Hepatocyte (in vitro differentiated cells): ENCODE results near the gene TBC1D4. TPM values are rescaled to one million over a fixed set of nuclear protein-coding genes. Genes with fewer than 3 reads are reported as not detected.

ENCODE experiments used
- DNase-seq: peaks from one replicate; pipeline ENCODE4 v3.0.0-alpha.2; 2016; ENCODE audit warnings: low spot score
- H2AFZ ChIP-seq: fragments of 200-600 bp; sonication (generic); 2 replicates; pipeline ENCODE4 v1.6.0; 2016; ENCODE audit warnings: antibody characterized with exemption, mild to moderate bottlenecking
- H3K27ac ChIP-seq: fragments of 200-600 bp; sonication (generic); 2 replicates; pipeline ENCODE4 v1.5.1; 2016; ENCODE audit warnings: mild to moderate bottlenecking
- H3K27me3 ChIP-seq: fragments of 200-600 bp; sonication (generic); 2 replicates; pipeline ENCODE4 v1.6.1; 2016
- H3K36me3 ChIP-seq: fragments of 200-600 bp; sonication (generic); replicated peaks from 2 replicates; pipeline ENCODE4 v1.5.1; 2016; ENCODE audit warnings: low read depth; ENCODE audit not compliant: insufficient read depth
- H3K4me1 ChIP-seq: fragments of 200-600 bp; sonication (generic); 2 replicates; pipeline ENCODE4 v1.5.1; 2016; ENCODE audit warnings: mild to moderate bottlenecking, moderate library complexity; ENCODE audit not compliant: insufficient read depth
- H3K4me2 ChIP-seq: fragments of 200-600 bp; sonication (generic); 2 replicates; pipeline ENCODE4 v1.6.0; 2016
- H3K4me3 ChIP-seq: fragments of 200-600 bp; sonication (generic); 2 replicates; pipeline ENCODE4 v1.5.1; 2016; ENCODE audit warnings: mild to moderate bottlenecking
- H3K79me2 ChIP-seq: fragments of 200-600 bp; sonication (generic); 2 replicates; pipeline ENCODE4 v1.6.0; 2017; ENCODE audit warnings: mild to moderate bottlenecking
- H3K9me2 ChIP-seq: fragments of 200-600 bp; sonication (generic); replicated peaks from 2 replicates; pipeline ENCODE4 v1.6.0; 2017; ENCODE audit warnings: mild to moderate bottlenecking; ENCODE audit not compliant: insufficient read depth
- H3K9me3 ChIP-seq: fragments of 200-600 bp; sonication (generic); 2 replicates; pipeline ENCODE4 v1.5.1; 2016; ENCODE audit warnings: low read depth, mild to moderate bottlenecking
- H4K20me1 ChIP-seq: fragments of 200-600 bp; sonication (generic); 2 replicates; pipeline ENCODE4 v1.6.0; 2016; ENCODE audit warnings: mild to moderate bottlenecking; ENCODE audit not compliant: insufficient read depth, poor library complexity, severe bottlenecking
- CTCF ChIP-seq: fragments of 200-600 bp; sonication (generic); IDR thresholded peaks from 2 replicates; pipeline ENCODE4 v1.5.1; 2016; ENCODE audit warnings: antibody characterized with exemption, mild to moderate bottlenecking; ENCODE audit not compliant: poor library complexity
- EZH2 ChIP-seq: fragments of 200-600 bp; sonication (generic); IDR thresholded peaks from 2 replicates; pipeline ENCODE4 v1.6.1; 2016; ENCODE audit warnings: antibody characterized with exemption, mild to moderate bottlenecking, borderline replicate concordance
- EZH2phosphoT487 ChIP-seq: fragments of 200-600 bp; sonication (generic); IDR thresholded peaks from one replicate; pipeline ENCODE4 v1.6.1; 2018; ENCODE audit warnings: antibody characterized with exemption, mild to moderate bottlenecking, low read depth, moderate library complexity; ENCODE audit not compliant: unreplicated experiment, severe bottlenecking
- WGBS: methylation state at CpG from one replicate; pipeline ENCODE4 v1.1.6; 2016; ENCODE audit warnings: low lambda C conversion rate; ENCODE audit errors: missing lambda C conversion rate; 5-methylcytosine and 5-hydroxymethylcytosine counted together
- polyA plus RNA-seq: library from polyadenylated mRNA; unstranded; fragments of >200 nt; fragmentation: Nextera tagmentation; extraction: Ambion mirVana; gene quantifications from 2 replicates; pipeline ENCODE4 v1.2.1, GENCODE V29; 2016
- total RNA-seq: library from RNA; depleted of rRNA; stranded (reverse); fragments of >200 nt; gene quantifications from 2 replicates; pipeline ENCODE4 v1.2.3, GENCODE V29; 2014

TBC1D4 gene
- total and polyA plus RNA-seq, 2 experiments from 2014 or later: 7.6 to 17.1 TPM

GRCh38 chr13:75347457-75347856, 134.5 kb downstream of the TBC1D4 start:
- Histone ChIP-seq H3K36me3 (no peaks in the 10 kb centered on the region), H3K4me1 (no peaks in the 10 kb centered on the region), H3K9me3 (no peaks in the 10 kb centered on the region), H2AFZ (no peak overlapping the region), H3K79me2 (no peaks in the 10 kb centered on the region), H4K20me1 (no peaks in the 10 kb centered on the region), H3K4me3 (no peak overlapping the region), H3K4me2 (no peak overlapping the region), H3K9me2 (no peaks in the 10 kb centered on the region), H3K27ac (no peak overlapping the region), H3K27me3 (no peaks in the 10 kb centered on the region)
- WGBS: 60% methylated on average over 1 of the region's 1 CpG
- no peak for DNase-seq
- no peak for TF ChIP-seq EZH2phosphoT487
- no peak for TF ChIP-seq EZH2
- TF ChIP-seq CTCF: no peak

DNA sequence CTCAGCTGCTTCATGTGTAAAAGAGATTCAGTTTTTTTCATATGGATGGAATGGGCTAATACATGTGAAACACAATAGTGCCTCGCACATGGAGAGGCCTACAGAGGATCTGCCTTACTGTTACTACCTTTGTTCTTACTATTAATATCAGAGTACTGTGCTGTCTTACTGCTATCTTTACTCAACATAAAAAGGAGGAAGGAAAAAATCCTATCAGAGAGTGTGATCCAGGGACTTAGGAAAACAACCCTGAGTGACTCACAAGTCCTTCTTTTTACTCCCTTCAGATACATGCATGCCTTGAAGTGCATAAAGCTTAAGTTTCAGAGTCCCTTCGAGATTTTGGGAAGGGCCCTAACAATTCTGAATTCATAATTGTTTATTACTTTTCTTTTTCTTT, 136.8 kb downstream of the TBC1D4 start:
- no peak overlapping the region for H3K4me2 ChIP-seq
- H4K20me1 ChIP-seq: no peaks in the 10 kb centered on the region
- H3K36me3 ChIP-seq: no peaks in the 10 kb centered on the region
- H3K27me3 ChIP-seq: no peaks in the 10 kb centered on the region
- no peaks in the 10 kb centered on the region for H3K9me2 ChIP-seq
- H3K27ac ChIP-seq: no peak overlapping the region
- TF ChIP-seq CTCF (no peak), EZH2 (no peak), EZH2phosphoT487 (no peak)
- no peak for DNase-seq
- H3K9me3 ChIP-seq: no peaks in the 10 kb centered on the region
- H3K79me2 ChIP-seq: no peaks in the 10 kb centered on the region
- H3K4me3 ChIP-seq: no peak overlapping the region
- H3K4me1 ChIP-seq: no peaks in the 10 kb centered on the region
- WGBS: 74% methylated on average over 2 of the region's 2 CpGs
- no peak overlapping the region for H2AFZ ChIP-seq

DNA sequence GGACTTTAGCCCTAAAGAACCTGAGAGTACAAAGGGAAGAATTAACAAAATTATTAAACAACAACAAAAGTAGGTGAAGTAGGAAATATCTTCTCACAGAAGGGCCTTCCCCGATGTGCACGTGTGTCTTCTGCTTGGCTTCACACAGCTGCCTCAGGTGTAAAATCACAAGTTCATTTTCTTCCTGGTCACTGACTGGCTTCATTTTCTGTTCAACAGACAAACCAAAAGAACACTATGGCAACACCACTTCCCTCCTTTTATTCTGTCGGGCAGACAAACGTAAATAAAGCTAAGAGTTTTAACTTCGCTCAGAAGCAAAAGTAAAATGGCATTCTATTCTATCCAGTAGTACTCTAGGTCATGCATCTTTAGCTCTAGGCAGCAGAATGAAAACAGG, 140.9 kb downstream of the TBC1D4 start:
- no peaks in the 10 kb centered on the region for H3K4me1 ChIP-seq
- H3K9me2 ChIP-seq: no peaks in the 10 kb centered on the region
- H3K9me3 ChIP-seq: no peaks in the 10 kb centered on the region
- H3K27ac ChIP-seq: no peak overlapping the region
- no peak for TF ChIP-seq EZH2
- no peak for TF ChIP-seq CTCF
- no peak for TF ChIP-seq EZH2phosphoT487
- H3K4me3 ChIP-seq: no peak overlapping the region
- H3K79me2 ChIP-seq: no peaks in the 10 kb centered on the region
- H2AFZ ChIP-seq: no peak overlapping the region
- 89% methylated on average over 5 of the region's 5 CpGs for WGBS
- DNase-seq: no peak
- H3K4me2 ChIP-seq: no peak overlapping the region
- H3K27me3 ChIP-seq: no peaks in the 10 kb centered on the region
- H4K20me1 ChIP-seq: no peaks in the 10 kb centered on the region
- no peaks in the 10 kb centered on the region for H3K36me3 ChIP-seq
